H1 (cell line): Measurements from ENCODE around the gene ATP6V1B1. TPM values are rescaled to one million over a fixed set of nuclear protein-coding genes. Genes with fewer than 3 reads are reported as not detected.

ENCODE experiments used
- CTCF ChIA-PET: fragments of 300-600 bp; sonication (Branson Sonifier 250); formaldehyde crosslinking; loops from one replicate; lab custom pipeline; 2021; ENCODE audit not compliant: partially characterized antibody; lab: Charles Lee
- POLR2A ChIA-PET: fragments of 300-600 bp; sonication (Branson Sonifier 250); formaldehyde crosslinking; loops from one replicate; lab custom pipeline; 2021; ENCODE audit warnings: inconsistent platforms; ENCODE audit not compliant: partially characterized antibody; lab: Charles Lee
- DNase-seq, 2 experiments: peaks; one replicate each; pipeline versions ENCODE4 v3.0.0 to v3.0.0-alpha.2; 2010 to 2022; ENCODE audit warnings: low spot score in 2 of 2, low read depth in 1 of 2, mixed read lengths in 1 of 2
- FAIRE-seq: peaks from 2 replicates; lab custom pipeline; 2011; peaks lifted over from hg19 to GRCh38; lab: Jason Lieb, UNC
- H2AFZ ChIP-seq: 2 replicates; pipeline ENCODE4 v1.8.1; 2012; ENCODE audit warnings: low read length, inconsistent platforms
- H2AK5ac ChIP-seq: 2 replicates; pipeline ENCODE4 v1.6.1; 2013; ENCODE audit warnings: low read depth, low read length
- H2BK120ac ChIP-seq: replicated peaks from 2 replicates; pipeline ENCODE3; 2013; ENCODE audit warnings: low read depth, low read length, inconsistent platforms
- H2BK12ac ChIP-seq: 2 replicates; pipeline ENCODE4 v1.6.1; 2013; ENCODE audit warnings: low read depth, low read length
- H2BK15ac ChIP-seq: 2 replicates; pipeline ENCODE4 v1.6.1; 2013; ENCODE audit warnings: low read length
- H2BK20ac ChIP-seq: 2 replicates; pipeline ENCODE4 v1.6.1; 2013; ENCODE audit warnings: low read length
- H2BK5ac ChIP-seq: 2 replicates; pipeline ENCODE4 v1.6.1; 2013; ENCODE audit warnings: low read depth, low read length
- H3K14ac ChIP-seq: 2 replicates; pipeline ENCODE4 v1.6.1; 2013; ENCODE audit warnings: inconsistent platforms; ENCODE audit not compliant: insufficient read length
- H3K18ac ChIP-seq: 2 replicates; pipeline ENCODE4 v1.6.1; 2013; ENCODE audit warnings: low read length; ENCODE audit errors: extremely low read depth
- H3K23ac ChIP-seq: 2 replicates; pipeline ENCODE4 v1.6.1; 2013; ENCODE audit warnings: inconsistent platforms; ENCODE audit not compliant: insufficient read length
- H3K23me2 ChIP-seq: 2 replicates; pipeline ENCODE4 v1.6.1; 2013; ENCODE audit warnings: low read depth, low read length
- H3K27ac ChIP-seq: 2 replicates; pipeline ENCODE4 v1.6.1; 2011; ENCODE audit warnings: low read depth, low read length, inconsistent platforms
- H3K27me3 ChIP-seq, 4 experiments: replicated peaks in 1 of 4; 1 replicate in 1 of 4; 2 replicates in 3 of 4; pipeline versions ENCODE4 v1.6.1 to v1.8.1; 2011 to 2013; ENCODE audit warnings: low read length in 3 of 4, mild to moderate bottlenecking in 3 of 4, inconsistent platforms in 2 of 4, mixed read lengths in 2 of 4, moderate library complexity in 1 of 4; ENCODE audit not compliant: control insufficient read depth in 3 of 4, insufficient read depth in 3 of 4; ENCODE audit errors: extremely low read depth in 1 of 4
- H3K36me3 ChIP-seq, 4 experiments: 2 replicates each; pipeline versions ENCODE4 v1.6.1 to v1.8.1; 2011 to 2013; ENCODE audit warnings: mild to moderate bottlenecking in 4 of 4, low read length in 3 of 4, moderate library complexity in 2 of 4, control low read depth in 1 of 4, inconsistent platforms in 1 of 4; ENCODE audit not compliant: insufficient read depth in 4 of 4, control insufficient read depth in 2 of 4
- H3K4ac ChIP-seq: replicated peaks from 2 replicates; pipeline ENCODE3; 2013; ENCODE audit warnings: low read length, low read depth, mixed read lengths, inconsistent platforms; ENCODE audit not compliant: insufficient read length
- H3K4me1 ChIP-seq, 4 experiments: replicated peaks in 1 of 4; 1 replicate in 1 of 4; 2 replicates in 3 of 4; pipeline versions ENCODE4 v1.6.1 to v1.8.1; 2011 to 2013; ENCODE audit warnings: low read length in 3 of 4, inconsistent platforms in 2 of 4, mixed read lengths in 1 of 4; ENCODE audit not compliant: insufficient read depth in 4 of 4, control insufficient read depth in 3 of 4
- H3K4me2 ChIP-seq, 2 experiments: 2 replicates each; pipeline versions ENCODE4 v1.6.1 to v1.8.1; 2011 to 2013; ENCODE audit warnings: low read depth in 2 of 2, low read length in 2 of 2, control low read depth in 1 of 2, inconsistent platforms in 1 of 2, mild to moderate bottlenecking in 1 of 2; ENCODE audit not compliant: insufficient read depth in 1 of 2
- H3K4me3 ChIP-seq, 4 experiments: fragments of 200-600, 300-600 bp in 1 of 4; sonication (generic), shearing (Covaris generic), sonication (Bioruptor Twin) in 1 of 4; 2 replicates each; pipeline versions ENCODE4 v1.5.1 to v1.8.1; 2011 to 2016; ENCODE audit warnings: low read length in 4 of 4, low read depth in 3 of 4, control low read depth in 2 of 4, inconsistent platforms in 2 of 4, mild to moderate bottlenecking in 2 of 4, mixed read lengths in 1 of 4, moderate library complexity in 1 of 4; ENCODE audit not compliant: insufficient read depth in 2 of 4; ENCODE audit errors: extremely low read depth in 1 of 4
- H3K56ac ChIP-seq: replicated peaks from 2 replicates; pipeline ENCODE3; 2013; ENCODE audit warnings: low read depth, mild to moderate bottlenecking, mixed read lengths, low read length, inconsistent platforms; ENCODE audit not compliant: insufficient read length
- H3K79me1 ChIP-seq: 2 replicates; pipeline ENCODE4 v1.6.1; 2013; ENCODE audit warnings: low read depth, low read length, control low read depth
- H3K79me2 ChIP-seq, 2 experiments: 2 replicates each; pipeline versions ENCODE4 v1.6.1 to v1.8.1; 2012 to 2013; ENCODE audit warnings: low read length in 2 of 2, mild to moderate bottlenecking in 2 of 2, inconsistent platforms in 1 of 2; ENCODE audit not compliant: insufficient read depth in 2 of 2, control insufficient read depth in 1 of 2
- H3K9ac ChIP-seq, 4 experiments: replicated peaks in 1 of 4; 1 replicate in 1 of 4; 2 replicates in 3 of 4; pipeline versions ENCODE4 v1.6.1 to v1.8.1; 2011 to 2013; ENCODE audit warnings: low read depth in 3 of 4, low read length in 3 of 4, control low read depth in 2 of 4, mild to moderate bottlenecking in 2 of 4, moderate library complexity in 2 of 4, inconsistent platforms in 1 of 4; ENCODE audit errors: extremely low read depth in 1 of 4
- H3K9me3 ChIP-seq, 2 experiments: 2 replicates each; pipeline versions ENCODE4 v1.6.1 to v1.8.1; 2012 to 2013; ENCODE audit warnings: mild to moderate bottlenecking in 2 of 2, moderate library complexity in 2 of 2, control low read depth in 1 of 2, inconsistent platforms in 1 of 2, low read depth in 1 of 2, low read length in 1 of 2, mixed read lengths in 1 of 2; ENCODE audit not compliant: insufficient read depth in 2 of 2
- H4K20me1 ChIP-seq, 2 experiments: replicated peaks in 1 of 2; 2 replicates each; pipeline versions ENCODE3 to v1.8.1; 2011 to 2013; ENCODE audit warnings: inconsistent platforms in 2 of 2, low read length in 2 of 2, mild to moderate bottlenecking in 1 of 2; ENCODE audit not compliant: insufficient read depth in 2 of 2, control insufficient read depth in 1 of 2
- H4K5ac ChIP-seq: 2 replicates; pipeline ENCODE4 v1.6.1; 2013; ENCODE audit warnings: low read length, low read depth, mixed read lengths, inconsistent platforms; ENCODE audit not compliant: insufficient read length
- H4K8ac ChIP-seq: 2 replicates; pipeline ENCODE4 v1.8.0; 2013; ENCODE audit warnings: mild to moderate bottlenecking, moderate library complexity, low read length, inconsistent platforms; ENCODE audit not compliant: insufficient read depth; ENCODE audit errors: extremely low read depth
- H4K91ac ChIP-seq: replicated peaks from 2 replicates; pipeline ENCODE3; 2013; ENCODE audit warnings: low read length, mixed read lengths, inconsistent platforms; ENCODE audit not compliant: insufficient read length
- CHD2 ChIP-seq: IDR thresholded peaks from 2 replicates; pipeline ENCODE4 v1.6.1; 2012; ENCODE audit warnings: low read length, improper control_type of control experiment
- EP300 ChIP-seq, 2 experiments: IDR thresholded peaks; 1 replicate in 1 of 2; 2 replicates in 1 of 2; pipeline ENCODE4 v1.6.1; 2011 to 2012; ENCODE audit warnings: low read depth in 2 of 2, low read length in 2 of 2, mild to moderate bottlenecking in 2 of 2, borderline replicate concordance in 1 of 2, inconsistent platforms in 1 of 2, moderate library complexity in 1 of 2
- JUN ChIP-seq: IDR thresholded peaks from 2 replicates; pipeline ENCODE4 v1.6.1; 2011; ENCODE audit warnings: low read depth, mild to moderate bottlenecking, improper control_type of control experiment, low read length
- KDM4A ChIP-seq: IDR thresholded peaks from one replicate; pipeline ENCODE4 v1.7.1; 2012; ENCODE audit warnings: low read depth, mild to moderate bottlenecking, moderate library complexity, low read length, inconsistent platforms; ENCODE audit not compliant: severe bottlenecking
- SRF ChIP-seq: IDR thresholded peaks from 2 replicates; pipeline ENCODE4 v1.6.1; 2011; ENCODE audit warnings: mild to moderate bottlenecking, low read depth, low read length, moderate library complexity
- SUZ12 ChIP-seq: fragments of 200-600 bp; sonication (generic); IDR thresholded peaks from 2 replicates; pipeline ENCODE4 v1.6.1; 2012; ENCODE audit warnings: mild to moderate bottlenecking, inconsistent platforms, low read length, moderate library complexity, mixed read lengths
- WGBS, 2 experiments: shearing (Covaris generic) in 1 of 2; methylation state at CpG; one replicate each; pipeline versions ENCODE4 v1.1.6 to v1.1.7; 2013 to 2015; ENCODE audit warnings: low lambda C conversion rate in 2 of 2, mixed read lengths in 2 of 2, inconsistent platforms in 1 of 2, low coverage in 1 of 2, missing lambda C conversion rate in 1 of 2; ENCODE audit not compliant: insufficient replicate concordance in 2 of 2, insufficient coverage in 1 of 2, insufficient read length in 1 of 2; ENCODE audit errors: extremely low coverage in 1 of 2, missing lambda C conversion rate in 1 of 2; 5-methylcytosine and 5-hydroxymethylcytosine counted together
- polyA plus RNA-seq, 7 experiments: library from polyadenylated mRNA; depleted of rRNA in 3 of 7; stranded (reverse) in 5 of 7; unstranded in 2 of 7; fragments of >200 nt in 5 of 7; fragments of 200-250 nt in 2 of 7; gene quantifications; 1 replicate in 5 of 7; 2 replicates in 1 of 7; 4 replicates in 1 of 7; pipeline versions ENCODE4 v1.2.1 to v1.2.3, GENCODE V29; 2011 to 2013; ENCODE audit warnings: missing spikeins in 2 of 7, mixed read lengths in 2 of 7
- total RNA-seq: library from RNA; stranded (reverse); fragmentation: NEBNext Ultra II Directional; extraction: Animal tissue kit (Norgen Biotek cat#: 25700); gene quantifications from 2 replicates; pipeline ENCODE4 v1.2.1, GENCODE V29; 2021

The ATP6V1B1 gene
- total and polyA plus RNA-seq, 2 of the 8 experiments (the other 6 are each of a cell fraction or from before 2014, with no cell fraction given) = not detected

DNA sequence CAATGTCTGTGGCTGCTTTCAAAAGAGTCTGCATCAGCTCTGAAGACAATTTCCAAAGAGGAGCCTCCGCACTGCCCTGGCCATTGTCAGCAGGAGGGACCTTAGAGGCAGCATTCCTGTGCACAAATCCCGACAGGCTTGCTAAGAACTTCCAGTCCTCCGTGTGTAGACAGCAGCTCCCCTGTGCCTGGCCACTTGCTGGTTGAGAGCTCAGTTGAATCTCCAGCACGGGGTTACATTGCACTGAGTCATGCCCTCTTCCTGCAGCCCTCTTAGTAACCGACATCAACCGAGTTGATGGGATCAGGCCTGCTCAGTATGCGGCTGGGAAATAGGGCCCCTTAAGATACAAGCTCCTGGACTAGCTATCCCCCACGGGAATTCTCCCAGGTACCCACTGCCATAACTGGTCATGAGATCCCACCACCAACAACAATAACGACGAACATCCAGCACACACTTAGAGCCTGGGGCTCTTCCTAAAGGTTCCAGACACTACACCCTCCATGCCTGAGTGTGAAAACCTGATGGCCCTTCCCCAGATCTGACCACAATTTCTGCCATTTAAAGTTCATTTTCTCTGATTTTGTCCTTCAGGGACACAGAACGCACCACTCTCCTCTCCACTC lies 12.0 kb downstream of the ATP6V1B1 start:
- no peak overlapping the region for H4K5ac ChIP-seq
- ChIA-PET CTCF (interaction anchor here (0.6 to 22.0 kb wide), 46 partner anchors 11 to 1051 kb away, joined by 3 to 513 read pairs (median 5); partner anchors contain the start of genes ANKRD53, ATP6V1B1 and FIGLA), POLR2A (interaction anchor here (0.9 kb wide), 1 partner anchor 77 kb away, joined by 3 read pairs; no protein-coding TSS in a partner anchor)
- no peak overlapping the region for H2BK5ac ChIP-seq
- H3K14ac ChIP-seq = no peak overlapping the region
- no peaks in the 10 kb centered on the region; the same call in 1 of the 2 replicates for H3K23me2 ChIP-seq
- no peak overlapping the region for H4K8ac ChIP-seq
- peak overlapping the region in 1 of 2 experiments; percentile 26; a peak in 1 of 4 replicates for H3K4me2 ChIP-seq
- no peak overlapping the region for H2AFZ ChIP-seq
- H2AK5ac ChIP-seq = no peak overlapping the region
- FAIRE-seq = no peak
- no peak for DNase-seq
- no peaks in the 10 kb centered on the region for H3K79me2 ChIP-seq
- no peaks in the 10 kb centered on the region for H3K36me3 ChIP-seq
- no peak overlapping the region for H2BK15ac ChIP-seq
- no peak overlapping the region for H3K9ac ChIP-seq
- H4K20me1 ChIP-seq = peaks cover 0 to 2% of the 10 kb centered on the region in 2 experiments
- H3K4me3 ChIP-seq = peak overlapping the region in 1 of 4 experiments; percentile 46; a peak in 1 of 8 replicates
- H3K9me3 ChIP-seq = no peaks in the 10 kb centered on the region
- H3K27ac ChIP-seq = no peak overlapping the region
- no peak overlapping the region for H3K56ac ChIP-seq
- H3K18ac ChIP-seq = no peak overlapping the region
- H2BK20ac ChIP-seq = no peak overlapping the region
- no peak overlapping the region for H3K4ac ChIP-seq
- peaks cover 2 to 14% (median 10%) of the 10 kb centered on the region in 4 experiments for H3K4me1 ChIP-seq
- WGBS, 2 experiments = 50% methylated on average over 11 of the region's 11 CpGs; no CpG with 5 or more reads in 1 of the 2 experiments
- H2BK12ac ChIP-seq = no peak overlapping the region; the same call in 1 of the 2 replicates
- no peak overlapping the region for H2BK120ac ChIP-seq
- no peak overlapping the region for H3K23ac ChIP-seq
- TF ChIP-seq SRF = no peak
- no peak for TF ChIP-seq KDM4A
- TF ChIP-seq EP300 (IDR thresholded peaks at IDR 0.05; ENCODE audit: borderline replicate concordance in 1 of 2, low read depth in 2 of 2, low read length in 2 of 2) = no peak
- no peak for TF ChIP-seq JUN
- peak; percentile 45; the same call in 1 of the 2 replicates for TF ChIP-seq SUZ12
- no peak for TF ChIP-seq CHD2
- H3K79me1 ChIP-seq = no peaks in the 10 kb centered on the region
- H3K27me3 ChIP-seq = peaks cover 11 to 29% (median 26%) of the 10 kb centered on the region in 4 experiments
- no peak overlapping the region for H4K91ac ChIP-seq
